Left renal pelvis (tissue), 4 donors: ENCODE data around the gene RPL22. TPM values are rescaled to one million over a fixed set of nuclear protein-coding genes. Genes with fewer than 3 reads are reported as not detected.

Experiments used
- DNase-seq, 4 donors: peaks; one replicate each; pipeline ENCODE4 v3.0.0-alpha.2; 2013; ENCODE audit warnings: low read depth in 4 of 4, low spot score in 3 of 4
- polyA plus RNA-seq, 4 donors: library from polyadenylated mRNA; unstranded; fragments of 120-200 nt; gene quantifications; one replicate each; pipeline ENCODE4 v1.2.1, GENCODE V29; 2013; ENCODE audit not compliant: insufficient read length in 4 of 4

RPL22 gene
- polyA plus RNA-seq = 100 to 1,000 TPM; 523 to 790 (median 627) TPM

- DNase-seq = peak; percentile 96 to 99 (median 98)
These were observed at the start of gene RPL22 for GRCh38 chr1:6199298-6200187. RPL22 (minus strand) TSS chr1:6199595; CDS start chr1:6199573, 22 bp downstream.

GRCh38 chr1:6248161-6248776 is 48.9 kb upstream of the RPL22 start:
- DNase-seq = no peak

- no peak for DNase-seq
These were observed 48.3 kb upstream of the RPL22 start for GRCh38 chr1:6247651-6248050.

- DNase-seq = peak in 1 of 4 donors; percentile 62
These were observed 47.4 kb upstream of the RPL22 start for GRCh38 chr1:6246497-6247467.

GRCh38 chr1:6245869-6246496 is 46.6 kb upstream of the RPL22 start:
- no peak for DNase-seq

GRCh38 chr1:6245086-6245868 is 45.9 kb upstream of the RPL22 start:
- peak in 2 of 4 donors; percentile 66 to 70 for DNase-seq

- no peak for DNase-seq
These were observed 45.1 kb upstream of the RPL22 start for GRCh38 chr1:6244401-6245049.

GRCh38 chr1:6243993-6244392 is 44.6 kb upstream of the RPL22 start, which contains the start of gene HES3:
HES3 (plus strand) TSS chr1:6244179; CDS start chr1:6244366, 187 bp downstream.
- DNase-seq = no peak

- DNase-seq = no peak
These were observed 43.8 kb upstream of the RPL22 start for GRCh38 chr1:6243053-6243834.

- DNase-seq = no peak
These were observed 42.7 kb upstream of the RPL22 start for GRCh38 chr1:6241887-6242740.

- no peak for DNase-seq
These were observed 41.9 kb upstream of the RPL22 start for GRCh38 chr1:6241107-6241886.

GRCh38 chr1:6239950-6240768 is 40.8 kb upstream of the RPL22 start:
- DNase-seq = no peak

GRCh38 chr1:6239213-6239752 is 39.9 kb upstream of the RPL22 start:
- DNase-seq = no peak

GRCh38 chr1:6237093-6237492 is 37.7 kb upstream of the RPL22 start:
- DNase-seq = no peak

GRCh38 chr1:6235296-6235677 is 35.9 kb upstream of the RPL22 start:
- DNase-seq = no peak
